Right atrium auricular region (tissue), 2 donors: ENCODE data around the gene NFYB. TPM values are rescaled to one million over a fixed set of nuclear protein-coding genes. Genes with fewer than 3 reads are reported as not detected.
A peak's percentile ranks its signal among the peaks of the same experiment; 100 is the strongest.

ENCODE experiments used
- DNase-seq: peaks from one replicate; pipeline ENCODE4 v3.0.0-alpha.2; 2019; ENCODE audit warnings: low spot score
- H3K27ac ChIP-seq, 2 donors: fragments of 200-600 bp; sonication (generic); 1 replicate in 1 of 2; 2 replicates in 1 of 2; pipeline ENCODE4 v1.5.1; 2016 to 2019
- H3K27me3 ChIP-seq, 2 donors: fragments of 200-600 bp; sonication (generic); one replicate each; pipeline versions ENCODE4 v1.5.1 to v1.6.0; 2017 to 2019
- H3K36me3 ChIP-seq: fragments of 200-600 bp; sonication (generic); one replicate; pipeline ENCODE4 v1.5.1; 2016
- H3K4me1 ChIP-seq, 2 donors: fragments of 200-600 bp; sonication (generic); one replicate each; pipeline versions ENCODE4 v1.5.1 to v1.6.0; 2017 to 2019
- H3K4me3 ChIP-seq, 2 donors: fragments of 200-600 bp; sonication (generic); 1 replicate in 1 of 2; 2 replicates in 1 of 2; pipeline ENCODE4 v1.5.1; 2017 to 2019; ENCODE audit warnings: mild to moderate bottlenecking in 1 of 2, moderate library complexity in 1 of 2
- H3K9me3 ChIP-seq, 2 donors: fragments of 200-600 bp; sonication (generic); one replicate each; pipeline ENCODE4 v1.5.1; 2019
- CTCF ChIP-seq, 2 donors: fragments of 200-600 bp; sonication (generic); IDR thresholded peaks; one replicate each; pipeline ENCODE4 v1.5.1; 2019; ENCODE audit warnings: antibody characterized with exemption in 2 of 2
- total RNA-seq, 2 donors: library from RNA; depleted of rRNA; stranded (reverse); fragments of >200 nt; gene quantifications; one replicate each; pipeline ENCODE4 v1.1.0, GENCODE V29; 2016

NFYB gene
- total RNA-seq, 2 donors from 2014 or later, result 24.0 to 29.0 TPM

GRCh38 chr12:104142543-104142942 is 4.5 kb upstream of the NFYB start:
- Histone ChIP-seq H3K9me3 (no peaks in the 10 kb centered on the region), H3K27ac (no peak overlapping the region), H3K36me3 (no peaks in the 10 kb centered on the region), H3K4me3 (no peak overlapping the region), H3K27me3 (no peaks in the 10 kb centered on the region), H3K4me1 (peaks cover 0 to 9% of the 10 kb centered on the region in 2 donors)
- no peak for TF ChIP-seq CTCF (IDR thresholded peaks at IDR 0.05)
- DNase-seq, result no peak

DNA sequence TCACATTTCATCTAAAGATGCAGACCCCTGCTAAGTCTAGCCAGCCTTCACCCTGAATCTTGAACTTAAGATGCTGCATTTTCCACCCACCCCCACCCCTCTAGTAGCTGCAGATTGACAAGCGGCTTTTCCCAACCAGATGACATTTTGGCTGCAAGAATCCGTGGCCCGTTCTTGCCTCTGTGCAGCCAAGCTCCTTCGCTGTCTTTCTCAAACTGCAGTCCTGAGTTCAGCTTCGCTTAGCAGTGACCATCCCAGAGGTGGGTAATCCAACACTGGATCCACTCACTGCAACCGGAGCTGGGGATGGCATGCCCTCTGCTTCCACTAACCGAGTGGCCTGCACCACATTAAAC is 765 bp upstream of the NFYB start:
- TF ChIP-seq CTCF (IDR thresholded peaks at IDR 0.05), result no peak
- H3K27me3 ChIP-seq, result no peaks in the 10 kb centered on the region
- H3K9me3 ChIP-seq, result no peaks in the 10 kb centered on the region
- peak overlapping the region; percentile 84 to 87 for H3K27ac ChIP-seq
- peaks cover 0 to 42% of the 10 kb centered on the region in 2 donors for H3K4me1 ChIP-seq
- no peaks in the 10 kb centered on the region for H3K36me3 ChIP-seq
- DNase-seq, result no peak
- H3K4me3 ChIP-seq, result peak overlapping the region in 1 of 2 donors; percentile 54

- Histone ChIP-seq H3K4me1 (peaks cover 0 to 57% of the 10 kb centered on the region in 2 donors), H3K4me3 (peak overlapping the region; percentile 81 to 83)
- DNase-seq, result no peak
Measured at GRCh38 chr12:104137001-104137901, 759 bp downstream of the NFYB start.

DNA sequence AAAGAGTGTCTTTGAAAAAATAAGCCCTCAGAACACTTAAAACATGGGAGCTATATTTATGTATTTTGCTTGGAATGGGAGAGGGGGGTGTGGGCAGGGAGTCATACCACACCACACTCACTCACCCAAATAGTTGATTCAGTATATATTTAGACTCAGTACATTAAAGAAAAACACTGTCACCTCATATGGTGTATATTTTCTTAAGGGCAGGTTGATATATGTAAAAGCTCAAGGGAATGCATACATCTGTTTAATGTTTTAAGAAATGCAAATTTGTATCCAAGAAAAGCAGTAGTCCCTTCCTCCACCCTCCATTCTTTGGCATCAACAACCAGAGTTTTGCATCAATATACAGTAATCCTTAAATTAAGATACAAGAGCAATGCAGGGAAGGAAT is 1.4 kb downstream of the NFYB start:
- Histone ChIP-seq H3K27ac (peak overlapping the region in 1 of 2 donors; percentile 82), H3K4me3 (peak overlapping the region; percentile 81 to 83), H3K4me1 (peaks cover 0 to 64% of the 10 kb centered on the region in 2 donors), H3K27me3 (no peaks in the 10 kb centered on the region), H3K9me3 (no peaks in the 10 kb centered on the region), H3K36me3 (peaks cover 2% of the 10 kb centered on the region)
- DNase-seq, result no peak
- TF ChIP-seq CTCF (IDR thresholded peaks at IDR 0.05), result no peak

More at GRCh38 chr12:104137001-104137901, 759 bp downstream of the NFYB start:
- no peak for TF ChIP-seq CTCF (IDR thresholded peaks at IDR 0.05)
- H3K27ac ChIP-seq, result peak overlapping the region; percentile 82 to 85
- H3K36me3 ChIP-seq, result no peaks in the 10 kb centered on the region
- no peaks in the 10 kb centered on the region for H3K9me3 ChIP-seq
- no peaks in the 10 kb centered on the region for H3K27me3 ChIP-seq

DNA sequence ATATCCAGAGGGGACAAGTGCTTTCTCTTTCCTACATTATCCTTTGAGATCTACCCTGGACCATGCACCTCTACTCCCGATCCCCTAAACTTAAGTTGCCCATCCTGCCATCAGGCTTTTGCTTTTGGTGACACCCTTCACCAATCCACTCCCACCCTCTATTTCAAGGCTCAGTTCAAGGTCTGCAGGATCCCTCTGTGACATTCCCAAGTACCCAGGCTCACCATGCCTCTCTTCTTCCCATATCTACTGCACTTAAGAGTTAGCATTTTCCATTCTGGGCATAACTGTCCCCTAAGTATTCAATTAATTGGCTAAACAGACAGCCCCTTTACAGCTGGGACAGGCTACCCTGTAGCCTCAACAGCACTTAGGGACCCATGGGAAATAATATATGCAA is 3.1 kb downstream of the NFYB start:
- Histone ChIP-seq H3K27ac (no peak overlapping the region), H3K36me3 (peaks cover 10% of the 10 kb centered on the region), H3K4me1 (peaks cover 0 to 70% of the 10 kb centered on the region in 2 donors), H3K27me3 (no peaks in the 10 kb centered on the region), H3K4me3 (no peak overlapping the region), H3K9me3 (no peaks in the 10 kb centered on the region)
- DNase-seq, result no peak
- no peak for TF ChIP-seq CTCF (IDR thresholded peaks at IDR 0.05)
